ENCODE data around the gene DUS1L.

The DUS1L gene

GRCh38 chr17:82065638-82066303 lies at the start of gene DUS1L:
Gene DUS1L, minus strand, starts transcription at chr17:82065804. Its CDS starts 745 bp downstream, at chr17:82065059.
- DNase-seq = peak; percentile 80

- DNase-seq = no peak
Observed at GRCh38 chr17:82114872-82115271, 49.3 kb upstream of the DUS1L start.

GRCh38 chr17:82114447-82114846 lies 48.8 kb upstream of the DUS1L start:
- DNase-seq = no peak

GRCh38 chr17:82113941-82114340 lies 48.3 kb upstream of the DUS1L start:
- no peak for DNase-seq

GRCh38 chr17:82113422-82113821 lies 47.8 kb upstream of the DUS1L start:
- no peak for DNase-seq

GRCh38 chr17:82112914-82113311 lies 47.3 kb upstream of the DUS1L start:
- DNase-seq = no peak

GRCh38 chr17:82112181-82112913 lies 46.7 kb upstream of the DUS1L start:
- DNase-seq = no peak

GRCh38 chr17:82110298-82110697 lies 44.7 kb upstream of the DUS1L start:
- DNase-seq = no peak

- no peak for DNase-seq
Observed at GRCh38 chr17:82108961-82109475, 43.4 kb upstream of the DUS1L start.

GRCh38 chr17:82108496-82108945 lies 42.9 kb upstream of the DUS1L start:
- DNase-seq = no peak

GRCh38 chr17:82108038-82108437 lies 42.4 kb upstream of the DUS1L start:
- no peak for DNase-seq

GRCh38 chr17:82107341-82107860 lies 41.8 kb upstream of the DUS1L start:
- no peak for DNase-seq

GRCh38 chr17:82106688-82107305 lies 41.2 kb upstream of the DUS1L start:
- no peak for DNase-seq

- DNase-seq = peak; percentile 69
Observed at GRCh38 chr17:82105882-82106687, 40.5 kb upstream of the DUS1L start.

GRCh38 chr17:82105417-82105881 lies 39.8 kb upstream of the DUS1L start:
- DNase-seq = no peak

- no peak for DNase-seq
Observed at GRCh38 chr17:82104797-82105416, 39.3 kb upstream of the DUS1L start.

GRCh38 chr17:82103553-82104451 lies 38.2 kb upstream of the DUS1L start:
- DNase-seq = no peak

- DNase-seq = no peak
Observed at GRCh38 chr17:82101767-82102679, 36.4 kb upstream of the DUS1L start.

GRCh38 chr17:82101301-82101715 lies 35.7 kb upstream of the DUS1L start:
- DNase-seq = no peak
